GM12873 (cell line): Measurements from ENCODE around the gene RSPO3.

ENCODE experiments used
- CTCF ChIP-seq: IDR thresholded peaks from 2 replicates; pipeline ENCODE4 v1.5.1; 2012; ENCODE audit warnings: low read depth, mild to moderate bottlenecking, moderate library complexity, low read length, control low read depth; ENCODE audit not compliant: insufficient read depth; ENCODE audit errors: missing control alignments

RSPO3 gene

DNA sequence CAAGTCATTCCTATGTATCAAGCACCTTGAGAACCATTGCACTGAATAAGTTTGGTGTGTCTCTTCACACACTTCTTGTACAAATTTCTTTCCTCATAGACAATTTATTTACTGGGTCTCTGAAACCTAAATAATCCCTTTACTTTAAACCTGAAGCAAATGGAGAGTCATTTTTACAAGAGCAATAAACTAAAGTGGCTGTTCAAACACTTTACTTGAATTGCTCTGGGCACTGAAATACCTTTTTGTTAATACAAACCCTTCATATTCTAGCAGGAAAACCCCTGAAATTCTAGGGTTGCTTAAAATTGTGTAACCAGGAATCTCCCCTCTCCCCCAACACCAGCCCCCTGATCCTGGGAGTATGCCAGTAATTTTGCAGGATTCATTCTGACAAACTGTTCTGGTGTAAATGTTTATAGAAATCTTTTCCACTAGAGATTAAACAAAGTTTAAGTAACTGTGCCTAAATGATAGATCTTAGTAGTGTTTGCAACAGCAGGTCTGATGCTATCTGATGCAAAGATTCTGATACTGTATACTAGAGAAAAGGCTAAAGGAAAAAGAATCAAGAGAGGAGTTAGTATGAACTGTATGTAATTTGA lies 13.4 kb downstream of the RSPO3 start:
- no peak for TF ChIP-seq CTCF

GRCh38 chr6:127134136-127134535 lies 15.7 kb downstream of the RSPO3 start:
- no peak for TF ChIP-seq CTCF

GRCh38 chr6:127136786-127137185 lies 18.3 kb downstream of the RSPO3 start:
- no peak for TF ChIP-seq CTCF

DNA sequence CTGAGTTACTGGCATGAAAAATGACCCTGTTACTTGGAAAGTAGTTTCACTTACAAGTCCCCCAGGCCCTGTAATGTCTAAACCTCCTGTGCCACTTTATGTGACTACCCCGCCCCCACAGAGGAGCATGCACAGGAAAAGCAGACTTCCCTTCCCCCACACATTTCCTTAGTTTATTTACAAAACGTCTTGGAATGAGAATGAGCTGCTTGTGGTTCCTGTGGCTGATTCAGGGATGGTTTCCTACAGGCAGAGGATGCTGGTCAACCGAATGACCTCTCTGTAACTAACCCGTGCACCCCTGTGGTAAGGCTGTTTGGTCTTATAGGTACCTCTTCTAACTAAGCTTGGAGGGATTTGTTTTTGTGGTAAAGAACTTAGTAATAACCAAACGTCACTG lies 28.5 kb downstream of the RSPO3 start:
- TF ChIP-seq CTCF: no peak

- TF ChIP-seq CTCF: no peak
Observed at GRCh38 chr6:127147534-127147933, 29.1 kb downstream of the RSPO3 start.

DNA sequence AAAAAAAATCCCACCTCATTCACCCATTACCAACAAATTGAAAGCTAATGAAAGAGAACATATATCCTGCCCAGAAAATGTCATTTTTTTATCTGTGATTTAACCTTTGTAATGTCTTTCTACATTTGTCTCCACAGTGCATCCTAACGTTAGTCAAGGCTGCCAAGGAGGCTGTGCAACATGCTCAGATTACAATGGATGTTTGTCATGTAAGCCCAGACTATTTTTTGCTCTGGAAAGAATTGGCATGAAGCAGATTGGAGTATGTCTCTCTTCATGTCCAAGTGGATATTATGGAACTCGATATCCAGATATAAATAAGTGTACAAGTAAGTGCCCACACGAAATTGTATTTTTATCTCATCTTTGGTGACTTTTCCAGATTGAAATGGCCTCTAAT lies 30.0 kb downstream of the RSPO3 start:
- no peak for TF ChIP-seq CTCF

DNA sequence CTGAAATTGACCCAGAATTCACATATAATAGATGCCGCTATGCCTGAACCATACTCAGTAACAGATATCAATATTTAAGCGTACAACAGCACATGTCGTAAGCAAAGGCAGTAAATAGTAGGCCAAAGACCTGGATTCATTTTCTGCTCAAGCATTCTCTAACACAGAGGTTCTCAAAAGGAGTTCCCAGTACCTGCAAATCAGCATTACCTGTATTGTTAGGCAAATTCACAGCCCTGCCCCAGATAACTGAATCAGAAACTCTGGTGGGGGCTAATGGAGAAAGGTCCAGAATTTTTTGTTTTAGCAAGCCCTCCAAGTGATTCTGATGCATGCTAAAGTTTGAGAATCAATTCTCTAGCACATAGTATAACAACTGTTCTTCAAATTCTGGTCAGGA lies 36.0 kb downstream of the RSPO3 start:
- TF ChIP-seq CTCF: no peak
